Cardiac fibroblast (primary cell): ENCODE data around the gene CNTN5.

Experiments used
- DNase-seq, 2 donors: peaks; one replicate each; pipeline versions ENCODE4 v3.0.0 to v3.0.0-alpha.2; 2010; ENCODE audit warnings: low read depth in 2 of 2
- H3K4me3 ChIP-seq, 2 donors: replicated peaks in 1 of 2; 1 replicate in 1 of 2; 2 replicates in 1 of 2; pipeline ENCODE4 v1.5.1; 2011; ENCODE audit warnings: low read depth in 2 of 2, low read length in 2 of 2, mild to moderate bottlenecking in 2 of 2, moderate library complexity in 1 of 2
- CTCF ChIP-seq: IDR thresholded peaks from one replicate; pipeline ENCODE4 v1.5.1; 2011; ENCODE audit warnings: low read depth, mild to moderate bottlenecking, low read length, inconsistent platforms

The CNTN5 gene

DNA sequence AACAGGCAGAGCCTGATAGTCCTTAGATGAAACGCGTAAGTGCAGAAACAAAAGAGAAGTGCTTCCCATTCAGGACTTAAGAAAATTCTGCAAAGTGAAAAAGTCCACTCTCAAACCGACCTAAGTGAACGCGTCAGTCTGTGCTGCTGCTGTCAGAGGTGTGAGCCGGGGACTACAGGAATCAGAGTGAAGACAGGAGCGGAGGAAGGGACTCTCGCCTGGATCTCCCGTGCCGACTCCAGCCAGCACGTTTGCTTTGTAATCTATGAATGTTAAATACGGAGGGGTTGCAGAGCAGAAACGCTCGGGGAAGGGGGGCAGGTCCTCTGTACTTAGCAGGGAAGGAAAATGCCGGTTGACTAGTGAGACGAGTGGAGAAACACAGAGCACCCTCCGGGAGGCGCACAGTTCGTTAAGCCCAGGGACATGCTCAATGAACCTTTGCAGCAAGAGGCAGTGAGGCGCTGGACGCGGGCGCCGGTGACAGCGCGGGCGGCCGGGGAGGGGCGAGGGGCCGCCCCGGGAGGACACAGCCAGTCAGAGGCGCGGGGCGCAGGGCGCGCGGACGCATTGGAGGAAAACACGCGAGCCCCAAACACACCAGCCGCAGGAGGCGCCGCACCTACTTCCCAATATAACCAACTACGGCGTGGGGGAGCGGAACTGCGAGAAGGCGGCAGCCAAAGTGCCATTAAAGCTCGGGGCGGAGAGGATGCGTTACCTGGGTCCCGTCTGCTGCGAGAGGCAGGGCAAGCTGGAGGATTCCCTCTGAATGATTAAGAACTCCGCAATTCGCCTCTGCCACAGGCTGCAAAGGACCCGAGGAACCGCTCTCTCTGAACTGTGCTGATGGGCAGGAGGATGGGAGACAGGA is at the start of gene CNTN5:
Gene CNTN5 (plus strand): TSS at position 598 of the 874 bp plus-strand sequence.
- peak within 1 kb of the TSS; percentile 41 to 45 for H3K4me3 ChIP-seq
- DNase-seq = peak; percentile 39 to 46
- no peak for TF ChIP-seq CTCF

GRCh38 chr11:98979205-98979604 is 41.5 kb upstream of the CNTN5 start:
- TF ChIP-seq CTCF = no peak
- no peak for DNase-seq
- no peak overlapping the region for H3K4me3 ChIP-seq

DNA sequence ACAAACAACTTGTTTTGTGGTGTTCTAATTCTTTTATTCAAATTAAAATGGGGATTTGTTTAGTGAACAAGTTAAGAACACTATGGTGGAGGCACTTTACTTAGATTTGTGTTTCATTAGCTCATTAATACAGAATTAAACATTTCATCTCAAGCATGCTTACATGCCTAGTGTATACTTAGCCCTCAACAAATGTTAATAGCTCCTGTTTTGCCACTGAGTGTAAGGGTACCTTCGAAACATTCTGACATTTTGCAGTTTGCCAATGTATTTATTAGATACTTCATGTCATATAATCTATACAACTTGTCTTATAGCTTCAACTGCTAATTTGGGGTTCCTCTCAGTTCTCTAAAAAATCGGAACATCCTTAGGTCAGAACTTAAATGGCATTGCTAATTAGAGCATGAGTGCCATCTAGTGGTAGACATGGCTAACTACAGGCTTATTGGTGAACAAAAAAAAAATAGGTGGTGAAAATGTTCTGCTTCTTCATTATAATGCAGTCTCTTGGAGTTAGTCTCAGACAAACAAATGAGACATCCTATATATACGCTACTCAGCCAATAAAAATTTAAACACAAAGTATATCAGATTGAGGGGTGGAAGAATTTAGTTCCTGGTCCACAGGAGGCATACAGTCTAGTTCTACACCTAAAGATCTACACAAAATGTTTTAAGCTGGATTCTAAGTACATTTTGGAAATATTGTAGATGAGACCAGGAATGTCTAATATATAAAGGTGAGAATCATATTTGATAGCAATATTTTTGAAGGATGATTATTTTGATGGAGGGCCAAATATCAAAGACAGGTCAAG is 4.9 kb upstream of the CNTN5 start:
- no peak overlapping the region for H3K4me3 ChIP-seq
- peak; percentile 78 for TF ChIP-seq CTCF
- peak; percentile 70 to 77 for DNase-seq

DNA sequence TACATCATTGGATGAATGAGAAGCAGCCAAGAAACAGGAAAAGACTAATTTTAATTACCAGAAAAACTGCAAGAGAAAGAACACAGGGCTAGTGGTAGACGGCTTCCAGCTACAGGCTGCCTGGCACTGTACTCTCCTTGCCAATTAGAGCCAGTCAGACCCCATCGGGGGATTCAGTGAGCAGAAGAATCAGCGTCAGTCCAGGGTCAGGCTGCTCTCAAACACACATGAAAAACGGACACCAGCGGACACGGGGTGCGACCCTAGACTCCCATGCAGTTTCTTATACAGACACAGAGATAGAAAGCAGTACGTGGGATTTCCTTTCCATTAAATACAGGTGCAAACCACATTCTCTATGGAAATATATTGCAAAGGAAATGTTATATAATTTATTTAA is 1.1 kb upstream of the CNTN5 start:
- TF ChIP-seq CTCF = no peak
- no peak overlapping the region for H3K4me3 ChIP-seq
- no peak for DNase-seq

DNA sequence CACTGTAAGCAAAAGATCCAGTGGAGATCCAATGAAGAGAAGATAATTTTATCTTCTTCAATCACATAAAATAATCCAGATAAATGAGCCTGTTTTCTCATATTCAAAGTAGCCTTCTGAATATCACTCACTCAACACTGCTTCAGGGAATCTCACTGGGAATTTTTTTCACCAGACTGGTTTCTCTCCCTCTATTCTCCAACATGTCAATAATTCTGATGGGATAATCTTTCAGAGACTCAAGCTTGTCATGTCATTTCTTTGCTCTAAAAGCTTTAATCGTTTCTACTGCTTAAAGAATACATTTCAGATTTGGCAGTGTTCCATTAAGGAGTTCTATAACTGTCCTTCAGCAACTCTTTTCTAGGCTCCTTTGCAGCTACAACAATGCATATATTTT is 16.3 kb downstream of the CNTN5 start:
- no peak for DNase-seq
- TF ChIP-seq CTCF = no peak
- H3K4me3 ChIP-seq = no peak overlapping the region

GRCh38 chr11:99063331-99063730 is 42.6 kb downstream of the CNTN5 start:
- no peak for DNase-seq
- H3K4me3 ChIP-seq = no peak overlapping the region
- no peak for TF ChIP-seq CTCF
